GM12878 (cell line): ENCODE results near the gene MYO1D. TPM values are rescaled to one million over a fixed set of nuclear protein-coding genes. Genes with fewer than 3 reads are reported as not detected.

Experiments used
- ATAC-seq: fragments of 200-7000 bp; cut with Tn5 transposase; 3 replicates; pipeline ENCODE4 v1.9.1; 2020; ENCODE audit warnings: mild to moderate bottlenecking, moderate library complexity
- BruUV-seq: library from RNA; stranded (reverse); fragments of 400-500 nt; replicated peaks from 2 replicates; lab custom pipeline; 2021; lab: Mats Ljungman, UMichigan
- CTCF ChIA-PET: fragments of 300-600 bp; sonication (Branson Sonifier 250); formaldehyde crosslinking; extraction: SDS; loops from one replicate; lab custom pipeline; 2021; ENCODE audit warnings: inconsistent platforms; lab: Yijun Ruan, JAX
- POLR2A ChIA-PET: fragments of 350-600 bp; formaldehyde crosslinking; extraction: SDS; loops from one replicate; lab custom pipeline; 2021; ENCODE audit warnings: inconsistent platforms; lab: Charles Lee
- RAD21 ChIA-PET: fragments of 300-600 bp; sonication (Branson Sonifier 250); formaldehyde crosslinking; loops from one replicate; lab custom pipeline; 2023; ENCODE audit warnings: antibody characterized with exemption; ENCODE audit not compliant: unreplicated experiment; lab: Charles Lee
- SMC1A ChIA-PET: fragments of 300-600 bp; sonication (Branson Sonifier 250); formaldehyde crosslinking; loops from one replicate; lab custom pipeline; 2023; ENCODE audit not compliant: unreplicated experiment, uncharacterized antibody; lab: Charles Lee
- DNase-seq: peaks from one replicate; pipeline ENCODE4 v3.0.0-alpha.2; 2011; ENCODE audit warnings: low read depth, low spot score
- FAIRE-seq: peaks from 3 replicates; lab custom pipeline; 2011; peaks lifted over from hg19 to GRCh38; lab: Jason Lieb, UNC
- H2AFZ ChIP-seq: 2 replicates; pipeline ENCODE4 v1.6.0; 2011; ENCODE audit warnings: low read depth, low read length, control low read depth; ENCODE audit not compliant: control insufficient read depth
- H3K27ac ChIP-seq: 2 replicates; pipeline ENCODE4 v1.5.1; 2011; ENCODE audit warnings: control low read depth; ENCODE audit not compliant: control insufficient read depth, insufficient read depth
- H3K27me3 ChIP-seq, 2 experiments: replicated peaks in 1 of 2; 2 replicates each; pipeline versions ENCODE4 v1.6.0 to v1.6.1; 2011; ENCODE audit warnings: low read length in 1 of 2; ENCODE audit not compliant: control insufficient read depth in 2 of 2, insufficient read depth in 2 of 2
- H3K36me3 ChIP-seq, 2 experiments: 2 replicates each; pipeline ENCODE4 v1.5.1; 2011; ENCODE audit warnings: low read length in 1 of 2; ENCODE audit not compliant: control insufficient read depth in 2 of 2, insufficient read depth in 2 of 2
- H3K4me1 ChIP-seq: 2 replicates; pipeline ENCODE4 v1.6.1; 2011; ENCODE audit warnings: mild to moderate bottlenecking, low read length, moderate library complexity, mixed read lengths; ENCODE audit not compliant: control insufficient read depth, insufficient read depth
- H3K4me2 ChIP-seq: 2 replicates; pipeline ENCODE4 v1.6.0; 2011; ENCODE audit warnings: control low read depth; ENCODE audit not compliant: control insufficient read depth, insufficient read depth
- H3K4me3 ChIP-seq: fragments of 200-600 bp; sonication (generic); 2 replicates; pipeline ENCODE4 v1.5.1; 2016
- H3K79me2 ChIP-seq: 2 replicates; pipeline ENCODE4 v1.6.0; 2011; ENCODE audit warnings: low read length; ENCODE audit not compliant: control insufficient read depth, insufficient read depth
- H3K9ac ChIP-seq: 2 replicates; pipeline ENCODE4 v1.8.0; 2011; ENCODE audit warnings: low read length, control low read depth, mixed read lengths; ENCODE audit not compliant: control insufficient read depth, insufficient read depth
- H3K9me3 ChIP-seq: replicated peaks from 3 replicates; pipeline ENCODE4 v1.5.1; 2011; ENCODE audit warnings: mild to moderate bottlenecking, low read length; ENCODE audit not compliant: control insufficient read depth, insufficient read depth
- H4K20me1 ChIP-seq: 2 replicates; pipeline ENCODE4 v1.6.0; 2011; ENCODE audit not compliant: control insufficient read depth, insufficient read depth
- BRCA1 ChIP-seq: IDR thresholded peaks from 2 replicates; pipeline ENCODE4 v1.6.1; 2011; ENCODE audit warnings: low read depth, low read length, improper control_type of control experiment
- CREB1 ChIP-seq: IDR thresholded peaks from 2 replicates; pipeline ENCODE4 v1.6.1; 2012; ENCODE audit warnings: low read depth, mild to moderate bottlenecking, inconsistent platforms
- DPF2 ChIP-seq: fragments of 450-650 bp; IDR thresholded peaks from 2 replicates; pipeline ENCODE4 v1.6.1; 2017; ENCODE audit warnings: mild to moderate bottlenecking
- KLF5 ChIP-seq: fragments of 450-650 bp; IDR thresholded peaks from 2 replicates; pipeline ENCODE4 v1.6.1; 2014; ENCODE audit warnings: mild to moderate bottlenecking; ENCODE audit not compliant: partially characterized antibody
- NFIC ChIP-seq: IDR thresholded peaks from 2 replicates; pipeline ENCODE4 v1.6.1; 2012; ENCODE audit warnings: low read depth, mild to moderate bottlenecking, inconsistent platforms, low read length, moderate library complexity
- ZNF622 ChIP-seq: fragments of 450-650 bp; IDR thresholded peaks from 2 replicates; pipeline ENCODE4 v1.6.1; 2017; ENCODE audit warnings: mild to moderate bottlenecking, inconsistent platforms
- WGBS: methylation state at CpG from one replicate; pipeline ENCODE4 v1.1.6; 2016; ENCODE audit warnings: low lambda C conversion rate; ENCODE audit not compliant: insufficient replicate concordance, insufficient coverage; ENCODE audit errors: missing lambda C conversion rate; 5-methylcytosine and 5-hydroxymethylcytosine counted together
- in situ Hi-C: fragments of 300-500 bp; cut with MboI; formaldehyde crosslinking; loops from 9 replicates; pipeline ENCODE4 v1.14.3; 2018; ENCODE audit warnings: mixed read lengths
- intact Hi-C: fragments of 100-400 bp; cut with micrococcal nuclease; formaldehyde crosslinking; loops from one replicate; pipeline ENCODE4 v1.14.2; 2022; ENCODE audit not compliant: unreplicated experiment
- polyA plus RNA-seq, 11 experiments: library from polyadenylated mRNA; depleted of rRNA in 4 of 11; unstranded in 6 of 11; stranded (reverse) in 5 of 11; fragments of >200 nt; fragmentation: Nextera tagmentation in 4 of 11; fragmentation: Illumina TruSeq in 1 of 11; extraction: Ambion mirVana in 4 of 11; extraction: Trizol in 1 of 11; gene quantifications; 1 replicate in 1 of 11; 2 replicates in 10 of 11; pipeline versions ENCODE4 v1.2.1 to v1.2.3, GENCODE V29; 2011 to 2016; ENCODE audit warnings: inconsistent platforms in 2 of 11, missing spikeins in 2 of 11, low read depth in 1 of 11
- total RNA-seq, 4 experiments: library from RNA; depleted of rRNA in 3 of 4; stranded (reverse); fragments of >200 nt in 3 of 4; fragmentation: Illumina TruSeq in 1 of 4; extraction: Trizol in 1 of 4; gene quantifications; 2 replicates each; pipeline versions ENCODE4 v1.2.1 to v1.2.3, GENCODE V29; 2013 to 2021
- TF ChIP-seq, protein P1 (sequence below): fragments of 450-650 bp; IDR thresholded peaks from 2 replicates; pipeline ENCODE4 v1.6.1; 2017; ENCODE audit warnings: low read depth, mild to moderate bottlenecking, moderate library complexity
- TF ChIP-seq, protein P2 (sequence below): IDR thresholded peaks from 2 replicates; pipeline ENCODE4 v1.6.1; 2012; ENCODE audit warnings: mild to moderate bottlenecking, low read depth, low read length
- TF ChIP-seq, protein P3 (sequence below): fragments of 450-650 bp; formaldehyde crosslinking; IDR thresholded peaks from 2 replicates; pipeline ENCODE4 v1.4.0; 2020; ENCODE audit warnings: mild to moderate bottlenecking, moderate library complexity
- TF ChIP-seq, protein P4 (sequence below): IDR thresholded peaks from 2 replicates; pipeline ENCODE4 v1.6.1; 2012; ENCODE audit warnings: improper control_type of control experiment, low read depth, low read length; ENCODE audit not compliant: insufficient replicate concordance

The MYO1D gene
- total and polyA plus RNA-seq, 10 of the 15 experiments (the other 5 are each of a cell fraction or from before 2014, with no cell fraction given): 1.8 to 37.7 (median 25.4) TPM

DNA sequence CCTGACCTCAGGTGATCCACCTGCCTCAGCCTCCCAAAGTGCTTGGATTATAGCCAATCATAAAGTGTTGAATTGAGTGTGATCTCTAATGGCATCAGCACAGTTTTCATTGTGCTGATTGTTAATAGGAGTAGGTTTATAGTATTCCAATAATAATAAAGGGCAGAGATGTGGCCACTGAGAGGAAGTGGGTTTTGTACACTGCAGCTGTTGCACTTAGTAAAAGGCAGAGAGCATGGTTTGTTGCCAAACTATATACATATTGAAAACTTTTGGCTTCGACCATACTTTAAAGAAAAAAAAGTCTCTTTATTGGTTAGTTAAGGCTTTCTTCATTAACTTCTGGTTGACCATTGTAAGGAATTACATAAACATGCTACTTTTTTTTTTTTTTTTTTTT is 204.2 kb downstream of the MYO1D start:
- ATAC-seq (no peak), DNase-seq (no peak), FAIRE-seq (no peak)
- in situ Hi-C loops (no loop called here), intact Hi-C loops (no loop called here)
- ChIA-PET CTCF (interaction anchor here (1.8 kb wide), 1 partner anchor 189 kb away, joined by 6 read pairs; no protein-coding TSS in a partner anchor), POLR2A (no interaction called here), RAD21 (no interaction called here), SMC1A (interaction anchor here (0.6 to 1.2 kb wide), 2 partner anchors 12 to 15 kb away, joined by 3 read pairs; no protein-coding TSS in a partner anchor)
- no peaks in the 10 kb centered on the region for H3K36me3 ChIP-seq
- 78% methylated on average over 1 of the region's 1 CpG for WGBS
- BruUV-seq: no TSS peak
- H4K20me1 ChIP-seq: no peaks in the 10 kb centered on the region
- no peak overlapping the region for H3K4me3 ChIP-seq
- H3K27me3 ChIP-seq: no peaks in the 10 kb centered on the region
- H3K9me3 ChIP-seq: no peaks in the 10 kb centered on the region; the same call in 2 of the 3 replicates
- H3K4me2 ChIP-seq: no peak overlapping the region
- H3K27ac ChIP-seq: no peak overlapping the region
- no peaks in the 10 kb centered on the region for H3K4me1 ChIP-seq
- no peaks in the 10 kb centered on the region for H3K79me2 ChIP-seq
- H3K9ac ChIP-seq: no peak overlapping the region
- no peak overlapping the region for H2AFZ ChIP-seq
- TF ChIP-seq, protein P1, sequence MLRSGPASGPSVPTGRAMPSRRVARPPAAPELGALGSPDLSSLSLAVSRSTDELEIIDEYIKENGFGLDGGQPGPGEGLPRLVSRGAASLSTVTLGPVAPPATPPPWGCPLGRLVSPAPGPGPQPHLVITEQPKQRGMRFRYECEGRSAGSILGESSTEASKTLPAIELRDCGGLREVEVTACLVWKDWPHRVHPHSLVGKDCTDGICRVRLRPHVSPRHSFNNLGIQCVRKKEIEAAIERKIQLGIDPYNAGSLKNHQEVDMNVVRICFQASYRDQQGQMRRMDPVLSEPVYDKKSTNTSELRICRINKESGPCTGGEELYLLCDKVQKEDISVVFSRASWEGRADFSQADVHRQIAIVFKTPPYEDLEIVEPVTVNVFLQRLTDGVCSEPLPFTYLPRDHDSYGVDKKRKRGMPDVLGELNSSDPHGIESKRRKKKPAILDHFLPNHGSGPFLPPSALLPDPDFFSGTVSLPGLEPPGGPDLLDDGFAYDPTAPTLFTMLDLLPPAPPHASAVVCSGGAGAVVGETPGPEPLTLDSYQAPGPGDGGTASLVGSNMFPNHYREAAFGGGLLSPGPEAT: no peak
- TF ChIP-seq BRCA1 (no peak), ZNF622 (no peak), KLF5 (no peak), DPF2 (no peak), NFIC (no peak), CREB1 (no peak)
- TF ChIP-seq, protein P2, sequence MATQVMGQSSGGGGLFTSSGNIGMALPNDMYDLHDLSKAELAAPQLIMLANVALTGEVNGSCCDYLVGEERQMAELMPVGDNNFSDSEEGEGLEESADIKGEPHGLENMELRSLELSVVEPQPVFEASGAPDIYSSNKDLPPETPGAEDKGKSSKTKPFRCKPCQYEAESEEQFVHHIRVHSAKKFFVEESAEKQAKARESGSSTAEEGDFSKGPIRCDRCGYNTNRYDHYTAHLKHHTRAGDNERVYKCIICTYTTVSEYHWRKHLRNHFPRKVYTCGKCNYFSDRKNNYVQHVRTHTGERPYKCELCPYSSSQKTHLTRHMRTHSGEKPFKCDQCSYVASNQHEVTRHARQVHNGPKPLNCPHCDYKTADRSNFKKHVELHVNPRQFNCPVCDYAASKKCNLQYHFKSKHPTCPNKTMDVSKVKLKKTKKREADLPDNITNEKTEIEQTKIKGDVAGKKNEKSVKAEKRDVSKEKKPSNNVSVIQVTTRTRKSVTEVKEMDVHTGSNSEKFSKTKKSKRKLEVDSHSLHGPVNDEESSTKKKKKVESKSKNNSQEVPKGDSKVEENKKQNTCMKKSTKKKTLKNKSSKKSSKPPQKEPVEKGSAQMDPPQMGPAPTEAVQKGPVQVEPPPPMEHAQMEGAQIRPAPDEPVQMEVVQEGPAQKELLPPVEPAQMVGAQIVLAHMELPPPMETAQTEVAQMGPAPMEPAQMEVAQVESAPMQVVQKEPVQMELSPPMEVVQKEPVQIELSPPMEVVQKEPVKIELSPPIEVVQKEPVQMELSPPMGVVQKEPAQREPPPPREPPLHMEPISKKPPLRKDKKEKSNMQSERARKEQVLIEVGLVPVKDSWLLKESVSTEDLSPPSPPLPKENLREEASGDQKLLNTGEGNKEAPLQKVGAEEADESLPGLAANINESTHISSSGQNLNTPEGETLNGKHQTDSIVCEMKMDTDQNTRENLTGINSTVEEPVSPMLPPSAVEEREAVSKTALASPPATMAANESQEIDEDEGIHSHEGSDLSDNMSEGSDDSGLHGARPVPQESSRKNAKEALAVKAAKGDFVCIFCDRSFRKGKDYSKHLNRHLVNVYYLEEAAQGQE: no peak
- TF ChIP-seq, protein P3, sequence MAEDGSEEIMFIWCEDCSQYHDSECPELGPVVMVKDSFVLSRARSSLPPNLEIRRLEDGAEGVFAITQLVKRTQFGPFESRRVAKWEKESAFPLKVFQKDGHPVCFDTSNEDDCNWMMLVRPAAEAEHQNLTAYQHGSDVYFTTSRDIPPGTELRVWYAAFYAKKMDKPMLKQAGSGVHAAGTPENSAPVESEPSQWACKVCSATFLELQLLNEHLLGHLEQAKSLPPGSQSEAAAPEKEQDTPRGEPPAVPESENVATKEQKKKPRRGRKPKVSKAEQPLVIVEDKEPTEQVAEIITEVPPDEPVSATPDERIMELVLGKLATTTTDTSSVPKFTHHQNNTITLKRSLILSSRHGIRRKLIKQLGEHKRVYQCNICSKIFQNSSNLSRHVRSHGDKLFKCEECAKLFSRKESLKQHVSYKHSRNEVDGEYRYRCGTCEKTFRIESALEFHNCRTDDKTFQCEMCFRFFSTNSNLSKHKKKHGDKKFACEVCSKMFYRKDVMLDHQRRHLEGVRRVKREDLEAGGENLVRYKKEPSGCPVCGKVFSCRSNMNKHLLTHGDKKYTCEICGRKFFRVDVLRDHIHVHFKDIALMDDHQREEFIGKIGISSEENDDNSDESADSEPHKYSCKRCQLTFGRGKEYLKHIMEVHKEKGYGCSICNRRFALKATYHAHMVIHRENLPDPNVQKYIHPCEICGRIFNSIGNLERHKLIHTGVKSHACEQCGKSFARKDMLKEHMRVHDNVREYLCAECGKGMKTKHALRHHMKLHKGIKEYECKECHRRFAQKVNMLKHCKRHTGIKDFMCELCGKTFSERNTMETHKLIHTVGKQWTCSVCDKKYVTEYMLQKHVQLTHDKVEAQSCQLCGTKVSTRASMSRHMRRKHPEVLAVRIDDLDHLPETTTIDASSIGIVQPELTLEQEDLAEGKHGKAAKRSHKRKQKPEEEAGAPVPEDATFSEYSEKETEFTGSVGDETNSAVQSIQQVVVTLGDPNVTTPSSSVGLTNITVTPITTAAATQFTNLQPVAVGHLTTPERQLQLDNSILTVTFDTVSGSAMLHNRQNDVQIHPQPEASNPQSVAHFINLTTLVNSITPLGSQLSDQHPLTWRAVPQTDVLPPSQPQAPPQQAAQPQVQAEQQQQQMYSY: no peak
- TF ChIP-seq, protein P4, sequence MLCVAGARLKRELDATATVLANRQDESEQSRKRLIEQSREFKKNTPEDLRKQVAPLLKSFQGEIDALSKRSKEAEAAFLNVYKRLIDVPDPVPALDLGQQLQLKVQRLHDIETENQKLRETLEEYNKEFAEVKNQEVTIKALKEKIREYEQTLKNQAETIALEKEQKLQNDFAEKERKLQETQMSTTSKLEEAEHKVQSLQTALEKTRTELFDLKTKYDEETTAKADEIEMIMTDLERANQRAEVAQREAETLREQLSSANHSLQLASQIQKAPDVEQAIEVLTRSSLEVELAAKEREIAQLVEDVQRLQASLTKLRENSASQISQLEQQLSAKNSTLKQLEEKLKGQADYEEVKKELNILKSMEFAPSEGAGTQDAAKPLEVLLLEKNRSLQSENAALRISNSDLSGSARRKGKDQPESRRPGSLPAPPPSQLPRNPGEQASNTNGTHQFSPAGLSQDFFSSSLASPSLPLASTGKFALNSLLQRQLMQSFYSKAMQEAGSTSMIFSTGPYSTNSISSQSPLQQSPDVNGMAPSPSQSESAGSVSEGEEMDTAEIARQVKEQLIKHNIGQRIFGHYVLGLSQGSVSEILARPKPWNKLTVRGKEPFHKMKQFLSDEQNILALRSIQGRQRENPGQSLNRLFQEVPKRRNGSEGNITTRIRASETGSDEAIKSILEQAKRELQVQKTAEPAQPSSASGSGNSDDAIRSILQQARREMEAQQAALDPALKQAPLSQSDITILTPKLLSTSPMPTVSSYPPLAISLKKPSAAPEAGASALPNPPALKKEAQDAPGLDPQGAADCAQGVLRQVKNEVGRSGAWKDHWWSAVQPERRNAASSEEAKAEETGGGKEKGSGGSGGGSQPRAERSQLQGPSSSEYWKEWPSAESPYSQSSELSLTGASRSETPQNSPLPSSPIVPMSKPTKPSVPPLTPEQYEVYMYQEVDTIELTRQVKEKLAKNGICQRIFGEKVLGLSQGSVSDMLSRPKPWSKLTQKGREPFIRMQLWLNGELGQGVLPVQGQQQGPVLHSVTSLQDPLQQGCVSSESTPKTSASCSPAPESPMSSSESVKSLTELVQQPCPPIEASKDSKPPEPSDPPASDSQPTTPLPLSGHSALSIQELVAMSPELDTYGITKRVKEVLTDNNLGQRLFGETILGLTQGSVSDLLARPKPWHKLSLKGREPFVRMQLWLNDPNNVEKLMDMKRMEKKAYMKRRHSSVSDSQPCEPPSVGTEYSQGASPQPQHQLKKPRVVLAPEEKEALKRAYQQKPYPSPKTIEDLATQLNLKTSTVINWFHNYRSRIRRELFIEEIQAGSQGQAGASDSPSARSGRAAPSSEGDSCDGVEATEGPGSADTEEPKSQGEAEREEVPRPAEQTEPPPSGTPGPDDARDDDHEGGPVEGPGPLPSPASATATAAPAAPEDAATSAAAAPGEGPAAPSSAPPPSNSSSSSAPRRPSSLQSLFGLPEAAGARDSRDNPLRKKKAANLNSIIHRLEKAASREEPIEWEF: no peak
